GM21381 (cell line): Measurements from ENCODE around the gene CEP72.
"Not testable (repeated sequence)": the region's sequence is repeated elsewhere in the genome, so short reads cannot be mapped to it uniquely, and the experiment has no call there.

Experiments
- ATAC-seq: cut with Tn5 transposase; IDR thresholded peaks from one replicate; pipeline ENCODE4 v1.9.1; 2021; ENCODE audit warnings: mild to moderate bottlenecking, moderate library complexity; ENCODE audit not compliant: unreplicated experiment

The CEP72 gene

DNA sequence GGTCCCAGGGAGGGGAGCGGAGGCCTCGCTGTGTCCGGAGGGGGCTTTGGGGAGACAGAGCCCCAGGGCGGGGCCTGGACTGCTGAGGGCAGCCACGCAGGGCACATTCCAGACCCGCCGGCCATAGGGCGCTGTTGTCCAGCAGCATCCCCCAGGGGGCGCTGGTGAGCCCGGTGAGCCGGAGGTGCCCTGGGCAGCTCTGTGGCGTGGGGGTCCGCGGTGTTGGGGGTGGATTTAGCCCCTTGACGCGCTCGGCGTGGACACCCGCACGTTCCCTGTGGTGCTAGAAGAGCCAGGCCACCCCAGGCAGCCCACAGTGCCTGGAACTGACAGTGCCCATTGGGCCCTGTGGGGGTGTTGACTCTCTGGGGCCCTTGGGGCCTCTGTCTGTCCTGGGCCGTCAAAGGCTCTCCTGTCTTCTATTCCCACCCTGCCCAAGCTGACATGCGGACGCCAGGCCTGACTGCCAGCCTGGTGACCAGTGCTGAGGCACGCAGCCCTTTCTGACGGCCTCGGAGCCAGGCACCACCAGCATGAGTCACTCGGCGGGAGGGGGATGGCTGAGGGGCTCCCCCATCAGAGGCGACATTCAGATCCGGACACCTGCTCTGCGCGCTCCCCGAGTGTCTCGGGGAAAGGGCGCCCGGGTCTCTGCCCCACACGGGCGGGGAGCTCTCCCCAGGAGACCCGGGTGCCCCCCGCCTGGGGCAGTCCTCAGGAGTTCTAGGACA is 57.1 kb downstream of the CEP72 start:
- no peak for ATAC-seq

- ATAC-seq = no peak
Observed at GRCh38 chr5:669842-670395, 57.8 kb downstream of the CEP72 start.

- ATAC-seq = no peak
Observed at GRCh38 chr5:670396-671270, 58.5 kb downstream of the CEP72 start.

GRCh38 chr5:671459-672328 is 59.6 kb downstream of the CEP72 start:
- ATAC-seq = peak; percentile 60

- ATAC-seq = no peak
Observed at GRCh38 chr5:672329-673160, 60.4 kb downstream of the CEP72 start.

GRCh38 chr5:673161-673830 is 61.2 kb downstream of the CEP72 start:
- ATAC-seq = no peak

DNA sequence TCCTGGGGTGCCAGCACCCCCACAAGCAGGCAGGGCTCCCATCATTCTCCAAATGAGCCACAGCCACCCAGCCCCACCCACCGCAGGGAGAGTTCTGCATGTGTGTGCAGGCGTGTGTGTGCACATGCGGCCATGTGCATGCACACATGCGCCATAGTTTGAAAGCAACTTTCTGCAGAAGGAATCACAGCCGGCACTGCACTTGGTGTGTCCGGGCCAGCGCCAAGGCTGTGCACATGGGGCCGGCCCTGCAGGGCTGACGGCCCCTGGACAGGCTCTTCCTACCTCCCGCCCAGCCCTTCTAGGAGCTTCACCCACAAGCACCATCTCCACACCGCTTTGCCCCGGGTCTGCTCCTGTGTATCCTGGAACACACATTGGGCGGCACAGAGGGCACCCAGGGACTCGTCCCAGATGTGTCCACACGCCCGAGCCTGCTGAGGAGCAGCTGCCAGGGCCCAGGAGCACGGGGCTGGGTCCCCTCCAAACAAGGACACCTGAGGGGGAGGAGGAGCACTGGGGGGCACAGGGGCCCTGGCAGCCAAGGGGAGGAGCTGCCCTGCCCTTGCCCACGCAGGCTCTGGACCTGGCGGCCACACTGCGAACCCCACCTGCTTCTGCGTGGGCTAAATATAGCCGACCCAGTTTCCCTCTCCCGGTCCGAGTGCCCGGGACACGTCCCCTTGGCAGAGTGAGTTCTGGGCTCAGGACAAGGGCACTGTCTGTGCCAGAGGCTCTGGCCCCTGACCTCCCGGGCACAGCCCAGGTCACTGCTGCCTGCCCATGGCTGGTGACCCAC is 61.9 kb downstream of the CEP72 start:
- no peak for ATAC-seq

GRCh38 chr5:674630-675011 is 62.5 kb downstream of the CEP72 start:
- no peak for ATAC-seq

DNA sequence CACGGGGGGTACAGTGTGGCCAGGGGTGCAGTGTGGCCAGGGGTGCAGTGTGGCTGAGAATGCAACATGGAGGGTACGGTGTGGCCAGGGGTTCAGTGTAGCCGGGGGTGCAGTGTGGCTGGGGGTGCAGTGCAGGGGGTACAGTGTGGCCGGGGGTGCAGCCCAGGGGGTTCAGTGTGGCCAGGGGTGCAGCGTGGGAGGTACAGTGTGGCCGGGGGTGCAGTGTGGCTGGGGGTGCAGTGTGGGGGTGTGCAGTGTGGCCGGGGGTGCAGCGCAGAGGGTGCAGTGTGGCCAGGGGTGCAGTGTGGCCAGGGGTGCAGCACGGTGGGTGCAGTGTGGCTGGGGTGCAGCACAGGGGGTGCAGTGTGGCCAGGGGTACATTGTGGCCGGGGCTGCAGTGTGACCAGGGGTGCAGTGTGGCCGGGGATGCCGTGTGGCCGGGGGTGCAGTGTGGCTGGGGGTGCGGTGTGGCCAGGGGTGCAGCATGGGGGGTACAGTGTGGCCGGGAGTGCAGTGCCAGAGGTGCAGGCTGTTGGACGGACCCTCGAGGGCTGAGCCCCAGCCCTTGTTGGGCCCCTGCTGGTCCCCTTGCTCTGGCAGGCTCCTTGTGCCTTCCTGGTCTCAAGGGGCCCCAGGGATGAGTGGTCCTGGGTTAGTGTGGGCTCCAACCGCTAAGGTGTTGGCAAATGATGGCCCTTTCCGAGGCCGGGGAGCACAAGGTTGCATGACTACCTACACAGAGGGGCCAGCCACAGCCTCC is 63.2 kb downstream of the CEP72 start:
- no peak for ATAC-seq

GRCh38 chr5:675871-676698 is 63.9 kb downstream of the CEP72 start:
- ATAC-seq = no peak

GRCh38 chr5:676699-677076 is 64.5 kb downstream of the CEP72 start:
- ATAC-seq = no peak

GRCh38 chr5:677131-678101 is 65.3 kb downstream of the CEP72 start:
- no peak for ATAC-seq

GRCh38 chr5:678521-678920 is 66.4 kb downstream of the CEP72 start:
- ATAC-seq = not testable (repeated sequence)

- ATAC-seq = not testable (repeated sequence)
Observed at GRCh38 chr5:679166-679895, 67.2 kb downstream of the CEP72 start.

- not testable (repeated sequence) for ATAC-seq
Observed at GRCh38 chr5:680118-680795, 68.1 kb downstream of the CEP72 start.
